ENCODE measurements around the gene POLE.

Gene POLE

GRCh38 chr12:132611620-132612019 lies 75.5 kb downstream of the POLE start:
- no peak overlapping the region for H3K4me3 ChIP-seq (ENCODE audit: low read depth, low read length)
- TF ChIP-seq, protein P1, sequence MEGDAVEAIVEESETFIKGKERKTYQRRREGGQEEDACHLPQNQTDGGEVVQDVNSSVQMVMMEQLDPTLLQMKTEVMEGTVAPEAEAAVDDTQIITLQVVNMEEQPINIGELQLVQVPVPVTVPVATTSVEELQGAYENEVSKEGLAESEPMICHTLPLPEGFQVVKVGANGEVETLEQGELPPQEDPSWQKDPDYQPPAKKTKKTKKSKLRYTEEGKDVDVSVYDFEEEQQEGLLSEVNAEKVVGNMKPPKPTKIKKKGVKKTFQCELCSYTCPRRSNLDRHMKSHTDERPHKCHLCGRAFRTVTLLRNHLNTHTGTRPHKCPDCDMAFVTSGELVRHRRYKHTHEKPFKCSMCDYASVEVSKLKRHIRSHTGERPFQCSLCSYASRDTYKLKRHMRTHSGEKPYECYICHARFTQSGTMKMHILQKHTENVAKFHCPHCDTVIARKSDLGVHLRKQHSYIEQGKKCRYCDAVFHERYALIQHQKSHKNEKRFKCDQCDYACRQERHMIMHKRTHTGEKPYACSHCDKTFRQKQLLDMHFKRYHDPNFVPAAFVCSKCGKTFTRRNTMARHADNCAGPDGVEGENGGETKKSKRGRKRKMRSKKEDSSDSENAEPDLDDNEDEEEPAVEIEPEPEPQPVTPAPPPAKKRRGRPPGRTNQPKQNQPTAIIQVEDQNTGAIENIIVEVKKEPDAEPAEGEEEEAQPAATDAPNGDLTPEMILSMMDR (IDR thresholded peaks at IDR 0.05; ENCODE audit: low read depth, low read length, missing control alignments): no peak
- DNase-seq (ENCODE audit: low read depth): no peak

DNA sequence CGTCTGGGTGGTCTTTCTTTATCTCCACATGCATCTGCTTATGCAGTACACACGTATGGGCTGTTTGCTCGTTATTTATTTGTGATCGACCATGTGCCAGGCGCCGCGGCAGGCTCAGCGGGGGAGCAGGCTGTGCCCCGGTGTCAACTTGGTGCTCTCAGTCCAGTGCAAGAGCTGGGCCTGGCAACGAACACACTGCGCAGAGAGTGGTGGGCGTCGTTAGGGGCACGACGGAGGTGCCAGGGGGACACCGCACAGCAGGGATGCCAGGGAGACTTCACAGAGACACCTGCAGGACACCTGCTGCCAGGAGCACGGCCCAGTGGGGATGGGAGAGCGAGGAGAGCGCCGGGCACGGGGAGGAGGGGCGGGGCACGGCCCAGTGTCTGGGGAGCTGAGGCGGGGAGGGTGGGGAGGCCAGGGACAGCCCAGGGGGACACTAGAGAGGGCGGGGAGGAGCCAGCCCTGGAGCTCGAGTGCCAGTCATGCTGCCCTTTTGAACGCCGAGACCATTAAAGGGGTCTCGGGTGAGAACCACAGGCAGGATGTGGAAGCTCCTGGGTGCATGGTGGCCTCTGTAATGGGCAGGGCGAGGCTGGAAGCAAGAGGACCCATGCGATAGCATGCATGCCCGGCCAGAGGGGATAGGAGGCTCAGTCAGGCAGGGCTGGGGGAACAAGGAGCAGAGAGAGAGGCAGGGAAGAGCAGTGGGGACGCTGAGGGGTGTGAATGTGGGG lies 76.1 kb downstream of the POLE start:
- DNase-seq (ENCODE audit: low read depth): no peak
- TF ChIP-seq, protein P1 (IDR thresholded peaks at IDR 0.05; ENCODE audit: low read depth, low read length, missing control alignments): no peak

GRCh38 chr12:132610051-132610759 lies 76.9 kb downstream of the POLE start, which contains the start of gene LRCOL1:
LRCOL1 (minus strand) TSS chr12:132610582; CDS start chr12:132606251, 4,331 bp downstream.
- no peak within 1 kb of the TSS for H3K4me3 ChIP-seq (ENCODE audit: low read depth, low read length)
- TF ChIP-seq, protein P1 (IDR thresholded peaks at IDR 0.05; ENCODE audit: low read depth, low read length, missing control alignments): no peak
- no peak for DNase-seq (ENCODE audit: low read depth)

More for the DNA sequence above, 76.1 kb downstream of the POLE start:
- no peak overlapping the region for H3K4me3 ChIP-seq (ENCODE audit: low read depth, low read length)

- no peak overlapping the region for H3K4me3 ChIP-seq (ENCODE audit: low read depth, low read length)
- TF ChIP-seq, protein P1 (IDR thresholded peaks at IDR 0.05; ENCODE audit: low read depth, low read length, missing control alignments): no peak
- DNase-seq (ENCODE audit: low read depth): no peak
These were observed 78.6 kb downstream of the POLE start for GRCh38 chr12:132608231-132609171.

GRCh38 chr12:132606927-132607326 lies 80.2 kb downstream of the POLE start:
- TF ChIP-seq, protein P1 (IDR thresholded peaks at IDR 0.05; ENCODE audit: low read depth, low read length, missing control alignments): no peak
- no peak for DNase-seq (ENCODE audit: low read depth)
- H3K4me3 ChIP-seq (ENCODE audit: low read depth, low read length): no peak overlapping the region

GRCh38 chr12:132606466-132606865 lies 80.7 kb downstream of the POLE start:
- no peak for DNase-seq (ENCODE audit: low read depth)
- H3K4me3 ChIP-seq (ENCODE audit: low read depth, low read length): no peak overlapping the region
- TF ChIP-seq, protein P1 (IDR thresholded peaks at IDR 0.05; ENCODE audit: low read depth, low read length, missing control alignments): no peak

Measured in GM12864 (cell line).